MV-4-11 (cell line): ENCODE data around the gene EHD4.

Experiments
- DNase-seq: peaks from one replicate; lab custom pipeline; 2025; lab: John Stamatoyannopoulos, UW

The EHD4 gene

GRCh38 chr15:41895957-41896356 is 76.4 kb downstream of the EHD4 start:
- no peak for DNase-seq

DNA sequence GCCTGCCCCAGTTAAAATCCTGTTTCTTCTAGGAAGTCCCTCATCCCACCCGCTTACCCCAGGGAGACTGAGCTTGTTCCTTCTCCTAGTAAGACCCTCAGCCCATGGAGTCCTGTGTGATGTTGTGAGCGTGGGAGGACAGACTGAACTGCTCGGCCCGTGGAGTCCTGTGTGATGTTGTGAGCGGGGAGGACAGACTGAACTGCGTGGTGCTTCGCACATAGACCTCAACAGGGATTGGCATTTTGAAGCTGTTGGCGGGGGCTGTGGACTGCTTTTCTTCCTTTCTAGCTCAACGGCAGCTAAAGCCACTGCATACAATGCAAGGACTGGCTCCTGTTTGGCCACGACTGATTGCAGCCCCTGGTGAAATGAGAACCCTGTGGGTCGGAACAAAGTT is 76.9 kb downstream of the EHD4 start:
- DNase-seq, result no peak

DNA sequence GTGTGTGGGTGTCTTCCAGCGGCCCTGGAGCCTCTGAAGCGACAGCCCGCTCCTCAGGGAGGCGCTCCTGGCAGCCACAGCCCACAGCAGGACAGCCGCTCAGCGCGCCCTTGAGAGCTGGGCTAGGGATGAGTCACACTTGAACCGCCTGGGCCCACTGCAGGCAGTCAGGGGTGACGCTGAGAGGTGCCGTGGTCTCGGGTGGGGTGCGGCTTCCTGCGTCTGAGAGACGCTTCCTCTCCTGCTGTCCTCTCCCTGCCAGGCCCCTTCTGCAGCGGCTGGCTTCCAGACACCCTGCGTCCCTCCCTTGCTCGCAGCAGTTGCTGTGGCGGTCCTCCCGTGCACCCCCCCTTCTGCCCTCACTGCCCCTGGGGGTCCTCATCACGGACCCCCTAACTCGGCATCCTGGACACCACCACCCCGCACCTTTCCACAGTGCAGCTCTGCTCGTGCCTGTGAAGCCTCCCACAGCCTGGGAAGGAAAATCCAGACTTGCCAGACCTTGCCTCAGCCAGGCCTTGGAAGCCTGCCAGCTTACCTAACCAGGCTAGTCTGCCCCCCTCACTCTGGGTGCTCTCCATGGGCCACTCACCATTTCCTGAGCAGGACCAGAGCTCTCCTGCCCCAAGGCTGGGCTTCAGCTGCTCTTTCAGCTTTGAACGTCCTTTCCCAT is 77.4 kb downstream of the EHD4 start:
- DNase-seq, result peak; percentile 86

GRCh38 chr15:41894251-41894790 is 78.0 kb downstream of the EHD4 start:
- no peak for DNase-seq

DNA sequence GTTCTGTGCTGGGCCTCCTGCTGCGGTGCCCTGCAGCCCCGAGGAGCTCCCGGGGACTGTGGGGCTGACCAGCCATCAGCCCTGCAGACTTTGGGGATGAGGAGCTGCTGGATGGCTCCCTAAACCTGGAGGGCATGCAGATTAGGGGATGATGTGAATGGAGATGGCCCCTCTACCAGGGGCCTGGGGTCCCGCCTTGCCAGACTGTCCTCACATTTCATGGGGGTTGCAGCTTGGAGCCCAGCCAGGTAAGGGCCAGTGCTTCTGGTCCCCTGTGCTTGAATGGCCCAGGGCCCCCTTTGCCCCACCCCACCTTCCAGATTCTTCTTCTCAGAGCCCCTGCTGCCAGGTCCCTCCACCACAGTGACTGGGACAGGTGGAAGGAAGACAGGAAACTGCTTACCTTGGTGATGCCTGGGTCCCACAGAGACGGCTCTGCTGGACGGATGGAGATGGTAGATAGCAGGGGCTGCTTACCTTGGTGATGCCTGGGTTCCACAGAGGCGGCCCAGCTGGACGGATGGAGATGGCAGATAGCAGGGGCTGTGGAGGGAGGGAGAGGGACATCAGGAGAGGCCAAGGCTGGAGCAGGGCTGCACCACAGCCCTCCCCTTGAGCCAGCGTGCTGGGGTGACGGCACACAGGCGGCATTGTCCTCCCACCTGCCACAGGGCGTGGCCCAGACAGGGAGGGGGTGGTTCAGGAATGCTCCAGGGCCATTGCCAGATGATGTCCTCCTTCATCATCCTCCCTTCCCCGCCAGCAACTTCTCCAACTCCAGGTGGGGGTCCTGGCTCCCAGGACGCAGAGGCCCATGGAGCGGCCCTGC is 78.7 kb downstream of the EHD4 start, which contains the start of gene SPTBN5:
Gene SPTBN5, minus strand, starts transcription at position 632 of the 829 bp plus-strand sequence. Its CDS starts 556 bp downstream, at position 76.
- no peak for DNase-seq

DNA sequence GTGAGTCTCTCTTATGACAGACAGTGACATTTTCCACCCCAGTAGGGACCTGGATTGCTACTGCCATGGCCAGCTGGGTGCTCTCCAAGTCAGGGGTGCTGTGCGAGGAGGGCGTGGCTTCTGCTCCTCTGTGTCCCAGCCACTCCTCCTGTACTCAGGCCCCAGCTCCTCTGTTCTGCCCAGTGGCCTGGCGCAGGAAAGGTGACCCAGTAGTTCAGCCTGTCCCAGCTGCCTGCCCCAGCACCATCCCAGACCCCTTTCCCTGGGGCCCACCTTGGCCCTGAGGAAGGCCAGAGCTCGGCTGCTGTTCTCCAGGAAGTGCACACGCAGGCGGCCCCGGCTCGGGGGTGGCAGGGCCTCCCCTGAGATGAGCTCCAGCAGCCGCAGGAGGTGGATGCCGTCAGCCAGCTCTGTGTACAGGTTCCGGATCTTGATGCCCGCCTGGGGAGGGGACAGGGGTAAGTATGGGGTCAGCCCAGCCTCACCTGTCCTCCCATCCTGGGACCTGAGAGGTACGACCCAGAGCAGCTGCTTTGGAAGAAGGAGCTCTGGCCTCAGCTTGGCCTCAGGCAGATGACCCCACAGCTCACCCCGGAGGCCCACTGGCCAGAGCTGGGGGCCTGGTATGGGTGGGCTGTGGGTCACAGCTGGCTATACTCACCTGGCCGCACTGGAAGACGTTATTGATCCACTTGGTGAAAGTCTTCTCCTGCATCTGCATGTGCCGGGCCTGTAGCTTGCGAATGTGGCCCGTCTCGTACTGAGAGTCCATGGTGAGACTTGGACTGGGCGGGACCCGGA is 79.5 kb downstream of the EHD4 start:
- DNase-seq, result no peak

- no peak for DNase-seq
Measured at GRCh38 chr15:41891946-41892345, 80.4 kb downstream of the EHD4 start.

DNA sequence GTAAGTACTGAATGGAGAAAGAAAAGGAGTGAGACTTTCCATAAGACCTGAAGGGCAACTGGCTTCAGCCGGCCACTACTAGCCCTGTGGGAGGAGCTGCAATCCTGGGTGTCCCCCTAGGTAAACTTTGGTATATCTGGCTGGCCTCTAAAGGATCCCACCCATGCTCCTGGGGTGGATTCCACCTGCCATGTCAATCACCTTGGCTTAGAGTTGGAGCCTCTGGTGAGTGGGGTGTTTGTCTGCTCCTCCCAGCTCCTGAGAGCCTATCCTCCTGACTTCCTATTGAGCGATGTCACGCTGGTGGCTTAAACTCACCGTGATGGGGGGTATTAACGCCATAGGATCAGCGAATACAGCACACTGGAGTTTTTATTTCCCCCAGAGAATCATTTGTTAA is 81.1 kb downstream of the EHD4 start:
- DNase-seq, result no peak

DNA sequence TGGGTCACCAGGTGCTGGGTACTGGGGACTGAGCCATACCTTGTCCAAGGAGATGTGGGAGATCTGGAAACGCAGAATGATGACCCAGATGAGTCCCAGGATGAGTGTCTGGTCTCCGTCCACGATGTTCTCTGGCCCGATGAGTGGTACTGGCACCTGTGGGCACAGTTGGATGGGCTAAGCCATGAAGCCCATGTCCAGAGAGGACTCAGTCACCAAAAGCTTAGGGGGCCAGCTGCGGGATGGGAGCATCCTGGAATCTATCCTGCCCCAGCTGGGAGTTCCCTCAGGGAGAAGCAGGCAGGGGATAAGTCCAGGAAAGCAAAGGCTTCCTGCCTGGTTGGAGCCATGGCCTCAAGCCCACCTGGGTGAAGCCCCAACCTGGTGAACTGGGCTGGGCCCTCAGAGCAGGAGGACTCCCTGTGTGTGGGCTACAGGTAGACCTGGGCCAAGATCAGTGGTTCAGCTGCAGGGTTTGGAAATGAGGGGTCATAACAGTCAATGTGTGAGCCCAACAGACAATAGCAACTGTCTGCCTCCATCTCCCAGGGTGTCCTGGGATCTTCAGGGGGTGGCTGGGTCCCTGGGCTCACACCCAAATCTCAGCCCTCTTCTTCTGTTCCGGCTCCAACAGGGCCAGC is 82.2 kb downstream of the EHD4 start:
- DNase-seq, result no peak

DNA sequence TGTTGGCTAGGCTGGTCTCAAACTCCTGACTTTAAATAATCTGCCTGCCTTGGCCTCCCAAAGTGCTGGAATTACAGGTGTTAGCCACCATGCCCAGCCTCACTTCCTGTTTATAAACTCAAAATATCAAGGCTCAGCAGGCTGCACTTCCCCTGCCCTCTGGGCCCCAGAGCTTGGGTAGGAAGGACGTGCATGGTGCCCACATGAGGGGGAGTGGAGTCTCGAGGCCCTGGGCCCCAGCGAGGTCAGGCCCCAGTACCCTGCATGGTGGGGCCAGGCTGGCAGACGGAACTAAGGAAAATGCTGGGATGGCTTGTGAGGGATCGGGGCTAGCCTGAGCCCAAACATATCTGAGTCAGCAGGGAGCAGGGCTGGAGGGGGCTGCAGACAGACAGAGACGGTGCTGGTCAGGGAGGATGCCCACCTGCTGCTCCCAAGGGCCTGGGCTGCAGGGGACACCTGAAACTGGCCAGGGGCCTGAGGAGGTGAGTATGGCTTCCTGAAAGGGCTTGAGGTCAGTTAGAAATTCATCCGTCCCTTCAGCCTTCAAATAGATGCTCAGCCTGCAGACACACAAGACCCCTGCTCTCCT is 83.6 kb downstream of the EHD4 start:
- DNase-seq, result peak; percentile 52

GRCh38 chr15:41887893-41888292 is 84.5 kb downstream of the EHD4 start:
- DNase-seq, result no peak

GRCh38 chr15:41887161-41887560 is 85.2 kb downstream of the EHD4 start:
- no peak for DNase-seq

GRCh38 chr15:41886741-41887140 is 85.6 kb downstream of the EHD4 start:
- DNase-seq, result no peak

DNA sequence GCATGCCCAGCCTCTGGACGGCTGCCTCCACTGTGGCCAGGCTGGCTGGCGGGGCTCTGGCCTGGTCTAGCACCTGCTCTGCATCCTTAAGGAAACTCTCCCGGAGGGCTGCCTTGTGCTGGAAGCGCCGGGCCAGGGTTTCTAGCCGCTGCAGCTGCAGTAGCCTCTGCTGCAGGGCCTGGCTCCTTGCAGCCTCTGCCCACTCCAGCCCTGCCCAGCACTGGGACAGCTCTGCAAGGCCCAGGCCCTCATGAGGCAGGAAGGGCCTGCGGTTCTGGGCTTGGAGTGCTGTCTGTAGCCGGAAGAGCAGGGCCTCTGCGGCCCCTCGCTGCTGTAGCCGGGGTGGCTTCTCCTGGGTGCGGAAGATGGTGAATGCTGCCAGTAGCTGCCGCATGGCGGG is 86.5 kb downstream of the EHD4 start:
- no peak for DNase-seq

DNA sequence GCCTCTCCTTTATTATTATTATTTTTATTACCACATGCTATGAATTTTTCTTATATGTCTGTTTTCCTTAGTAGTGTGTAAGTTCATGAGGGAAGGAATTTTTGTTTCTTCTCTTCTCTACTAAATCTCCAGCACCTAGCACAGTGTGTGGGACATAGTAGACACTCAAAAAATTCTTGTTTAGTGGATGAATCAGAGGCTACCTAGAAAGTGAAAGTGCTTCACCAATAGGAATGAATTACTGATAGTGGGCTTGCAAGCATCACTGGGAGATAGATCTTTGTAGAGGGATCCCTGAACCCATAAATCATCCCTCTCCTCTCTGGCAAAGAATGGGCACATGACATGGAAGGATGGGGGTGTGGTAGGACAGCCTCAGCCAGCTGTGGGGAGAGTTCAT is 87.0 kb downstream of the EHD4 start:
- DNase-seq, result no peak

GRCh38 chr15:41884458-41884857 is 87.9 kb downstream of the EHD4 start:
- no peak for DNase-seq

DNA sequence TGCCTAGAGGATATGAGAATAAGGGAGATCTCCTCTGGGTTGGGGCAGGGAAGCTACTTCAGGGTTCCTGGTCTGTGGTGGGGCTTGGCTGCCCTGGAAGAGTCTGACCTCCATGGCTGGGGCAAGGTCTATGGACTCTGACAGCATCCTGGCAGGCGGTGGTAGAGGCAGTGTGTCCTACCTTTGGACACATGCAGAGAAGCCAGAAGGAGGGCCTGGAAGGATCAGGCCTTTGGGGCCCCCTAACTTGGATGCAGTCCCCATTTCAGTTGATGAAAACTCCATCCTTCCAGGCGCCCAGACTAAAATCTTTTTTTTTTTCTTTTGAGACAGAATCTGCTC is 88.9 kb downstream of the EHD4 start:
- no peak for DNase-seq

- peak; percentile 45 for DNase-seq
Measured at GRCh38 chr15:41882689-41883483, 89.5 kb downstream of the EHD4 start.

DNA sequence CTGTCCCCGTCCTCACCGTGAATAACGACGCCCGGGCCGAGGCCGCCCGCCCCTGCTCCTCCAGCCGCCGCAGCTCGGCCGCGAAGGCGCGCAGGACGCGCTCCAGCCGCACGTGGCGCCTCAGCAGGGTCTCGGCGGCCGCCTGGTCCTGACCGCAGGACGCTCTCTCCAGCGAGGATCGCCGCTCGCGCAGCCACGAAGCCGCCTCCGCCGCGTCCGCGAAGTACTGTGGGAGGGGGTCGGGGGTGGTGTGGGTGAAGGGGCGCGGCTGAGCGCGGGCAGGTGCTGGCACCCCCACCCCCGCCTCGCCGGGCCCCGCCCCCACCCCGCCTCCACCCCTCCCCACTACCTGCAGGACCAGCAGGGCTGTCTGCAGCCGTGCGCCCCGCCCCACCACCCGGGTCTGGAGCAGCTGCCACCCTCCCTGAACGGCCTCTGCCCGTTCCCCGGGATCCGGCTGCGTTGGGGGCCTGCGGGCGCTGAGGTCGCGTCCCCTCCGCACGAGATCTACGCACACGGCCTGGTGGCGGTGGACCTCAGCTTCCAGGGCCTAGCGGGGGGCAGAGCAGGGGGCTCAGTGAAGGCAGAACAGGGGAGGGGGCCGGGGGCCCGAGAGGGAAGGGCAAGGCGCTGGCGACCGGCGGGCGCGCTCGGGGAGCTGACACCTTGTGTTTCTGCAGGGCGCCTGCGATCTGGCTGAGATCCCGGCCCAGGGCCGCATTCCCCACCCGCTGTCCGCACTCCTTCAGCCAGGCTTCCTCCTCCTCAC is 90.3 kb downstream of the EHD4 start:
- DNase-seq, result no peak

DNA sequence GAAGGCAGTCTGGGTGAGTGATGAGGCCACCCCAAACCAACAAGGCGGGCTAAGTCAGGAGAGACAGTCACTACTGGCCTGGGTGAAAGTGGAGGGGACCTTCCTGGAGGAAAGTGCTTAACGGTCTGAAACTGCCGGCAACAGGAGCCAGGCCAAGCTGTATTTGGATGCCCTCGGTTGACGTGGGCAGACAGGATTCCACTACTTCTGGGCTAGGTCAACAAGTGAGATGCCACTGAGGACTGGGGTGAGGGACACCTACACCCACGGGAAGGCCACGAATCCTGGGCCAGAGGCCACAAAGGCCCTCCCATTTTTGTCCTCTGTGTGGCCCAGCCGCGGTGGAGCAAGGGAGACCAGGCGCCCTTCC is 90.8 kb downstream of the EHD4 start:
- DNase-seq, result no peak
